ENCODE results near the gene TENM4. TPM values are rescaled to one million over a fixed set of nuclear protein-coding genes. Genes with fewer than 3 reads are reported as not detected.
A peak's percentile ranks its signal among the peaks of the same experiment; 100 is the strongest.

TENM4 gene
- total RNA-seq, 4 donors from 2014 or later, result 5.5 to 12.3 (median 8.9) TPM

- no peaks in the 10 kb centered on the region for H3K36me3 ChIP-seq
- TF ChIP-seq EP300 (IDR thresholded peaks at IDR 0.05), result no peak
- TF ChIP-seq POLR2AphosphoS5 (IDR thresholded peaks at IDR 0.05), result no peak
- TF ChIP-seq CTCF (IDR thresholded peaks at IDR 0.05), result no peak
- no peak for TF ChIP-seq POLR2A (IDR thresholded peaks at IDR 0.05)
- ATAC-seq, result no peak
- no peak overlapping the region for H3K4me3 ChIP-seq
- H3K27me3 ChIP-seq, result no peaks in the 10 kb centered on the region
- WGBS, 2 donors (ENCODE audit: low coverage in 1 of 2), result 67 to 100% methylated on average over 1 to 4 of the region's 4 CpGs
- no peak overlapping the region for H3K27ac ChIP-seq
- H3K4me1 ChIP-seq, result peaks cover 0 to 13% (median 0%) of the 10 kb centered on the region in 3 donors
- H3K9me3 ChIP-seq, result no peaks in the 10 kb centered on the region
Observed at GRCh38 chr11:78763664-78764063, 677.2 kb downstream of the TENM4 start.

GRCh38 chr11:78762105-78762504 is 678.7 kb downstream of the TENM4 start:
- Histone ChIP-seq H3K36me3 (no peaks in the 10 kb centered on the region), H3K9me3 (no peaks in the 10 kb centered on the region), H3K27me3 (no peaks in the 10 kb centered on the region), H3K4me1 (peaks cover 0 to 13% (median 0%) of the 10 kb centered on the region in 3 donors), H3K27ac (no peak overlapping the region), H3K4me3 (no peak overlapping the region)
- TF ChIP-seq POLR2AphosphoS5 (IDR thresholded peaks at IDR 0.05) (no peak), POLR2A (IDR thresholded peaks at IDR 0.05) (no peak), CTCF (IDR thresholded peaks at IDR 0.05) (no peak), EP300 (IDR thresholded peaks at IDR 0.05) (no peak)
- ATAC-seq, result no peak
- 90 to 100% methylated on average over 2 to 3 of the region's 3 CpGs for WGBS, 2 donors (ENCODE audit: low coverage in 1 of 2)

- no peak overlapping the region for H3K27ac ChIP-seq
- H3K27me3 ChIP-seq, result no peaks in the 10 kb centered on the region
- H3K4me1 ChIP-seq, result peaks cover 0 to 13% (median 0%) of the 10 kb centered on the region in 3 donors
- 12 to 44% methylated on average over 4 of the region's 4 CpGs for WGBS, 2 donors (ENCODE audit: low coverage in 1 of 2)
- TF ChIP-seq CTCF (IDR thresholded peaks at IDR 0.05) (peak in 1 of 4 experiments; percentile 30), POLR2AphosphoS5 (IDR thresholded peaks at IDR 0.05) (no peak), EP300 (IDR thresholded peaks at IDR 0.05) (no peak), POLR2A (IDR thresholded peaks at IDR 0.05) (no peak)
- H3K36me3 ChIP-seq, result no peaks in the 10 kb centered on the region
- no peaks in the 10 kb centered on the region for H3K9me3 ChIP-seq
- ATAC-seq, result no peak
- H3K4me3 ChIP-seq, result no peak overlapping the region
Observed at GRCh38 chr11:78759071-78759470, 681.8 kb downstream of the TENM4 start.

- no peaks in the 10 kb centered on the region for H3K4me1 ChIP-seq
- H3K27ac ChIP-seq, result no peak overlapping the region
- no peak for TF ChIP-seq CTCF (IDR thresholded peaks at IDR 0.05)
- TF ChIP-seq EP300 (IDR thresholded peaks at IDR 0.05), result no peak
- no peak for TF ChIP-seq POLR2A (IDR thresholded peaks at IDR 0.05)
- no peak for TF ChIP-seq POLR2AphosphoS5 (IDR thresholded peaks at IDR 0.05)
- no peak for ATAC-seq
- H3K27me3 ChIP-seq, result no peaks in the 10 kb centered on the region
- H3K36me3 ChIP-seq, result no peaks in the 10 kb centered on the region
- H3K9me3 ChIP-seq, result no peaks in the 10 kb centered on the region
- H3K4me3 ChIP-seq, result no peak overlapping the region
- 33 to 71% methylated on average over 1 of the region's 1 CpG for WGBS, 2 donors (ENCODE audit: low coverage in 1 of 2)
Observed at GRCh38 chr11:78753297-78753696, 687.5 kb downstream of the TENM4 start.

GRCh38 chr11:78752494-78752893 is 688.3 kb downstream of the TENM4 start:
- Histone ChIP-seq H3K4me3 (no peak overlapping the region), H3K36me3 (no peaks in the 10 kb centered on the region), H3K9me3 (no peaks in the 10 kb centered on the region), H3K27ac (no peak overlapping the region), H3K27me3 (no peaks in the 10 kb centered on the region), H3K4me1 (no peaks in the 10 kb centered on the region)
- no peak for TF ChIP-seq POLR2A (IDR thresholded peaks at IDR 0.05)
- TF ChIP-seq CTCF (IDR thresholded peaks at IDR 0.05), result no peak
- TF ChIP-seq EP300 (IDR thresholded peaks at IDR 0.05), result no peak
- no peak for TF ChIP-seq POLR2AphosphoS5 (IDR thresholded peaks at IDR 0.05)
- 82 to 95% methylated on average over 2 of the region's 2 CpGs for WGBS, 2 donors (ENCODE audit: low coverage in 1 of 2)
- ATAC-seq, result no peak
